ENCODE measurements around the gene RPS6KA3. TPM values are rescaled to one million over a fixed set of nuclear protein-coding genes. Genes with fewer than 3 reads are reported as not detected.
A peak's percentile ranks its signal among the peaks of the same experiment; 100 is the strongest.

The RPS6KA3 gene
- total and polyA plus RNA-seq, 9 of the 15 experiments (the other 6 are each of a cell fraction or from before 2014, with no cell fraction given), result 10.9 to 61.9 (median 37.4) TPM

GRCh38 chrX:20252381-20253231 lies 14.1 kb downstream of the RPS6KA3 start (continued):
- TF ChIP-seq SMARCB1 (IDR thresholded peaks at IDR 0.05; ENCODE audit: insufficient read length, low read depth) (no peak), ZBTB34 (CRISPR knock-in tag; IDR thresholded peaks at IDR 0.05) (no peak), E2F4 (CRISPR knock-in tag; IDR thresholded peaks at IDR 0.05; ENCODE audit: low read depth) (no peak), ZNF785 (CRISPR knock-in tag; IDR thresholded peaks at IDR 0.05) (no peak), SMC3 (conservative IDR thresholded peaks at IDR 0.05; ENCODE audit: insufficient read depth, low read depth, low read length) (peak; percentile 55), ZNF232 (CRISPR knock-in tag; IDR thresholded peaks at IDR 0.05) (0 out of 2 replicates have a peak, but pooled peaks have one; percentile 35), BDP1 (IDR thresholded peaks at IDR 0.05; ENCODE audit: insufficient read depth, insufficient read length) (no peak), CHD4 (IDR thresholded peaks at IDR 0.05; ENCODE audit: insufficient read depth, insufficient replicate concordance, low read depth, low read length, poor library complexity, severe bottlenecking) (no peak), RAD21 (CRISPR knock-in tag; conservative IDR thresholded peaks at IDR 0.05 in 1 of 2, IDR thresholded peaks at IDR 0.05 in 1 of 2) (peak in 1 of 2 experiments; percentile 51; a peak in 2 of 4 replicates), MAFF (IDR thresholded peaks at IDR 0.05; ENCODE audit: low read length) (no peak), ATF4 (CRISPR knock-in tag; IDR thresholded peaks at IDR 0.05) (no peak)
- TF ChIP-seq, protein P1, sequence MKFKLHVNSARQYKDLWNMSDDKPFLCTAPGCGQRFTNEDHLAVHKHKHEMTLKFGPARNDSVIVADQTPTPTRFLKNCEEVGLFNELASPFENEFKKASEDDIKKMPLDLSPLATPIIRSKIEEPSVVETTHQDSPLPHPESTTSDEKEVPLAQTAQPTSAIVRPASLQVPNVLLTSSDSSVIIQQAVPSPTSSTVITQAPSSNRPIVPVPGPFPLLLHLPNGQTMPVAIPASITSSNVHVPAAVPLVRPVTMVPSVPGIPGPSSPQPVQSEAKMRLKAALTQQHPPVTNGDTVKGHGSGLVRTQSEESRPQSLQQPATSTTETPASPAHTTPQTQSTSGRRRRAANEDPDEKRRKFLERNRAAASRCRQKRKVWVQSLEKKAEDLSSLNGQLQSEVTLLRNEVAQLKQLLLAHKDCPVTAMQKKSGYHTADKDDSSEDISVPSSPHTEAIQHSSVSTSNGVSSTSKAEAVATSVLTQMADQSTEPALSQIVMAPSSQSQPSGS (CRISPR knock-in tag; IDR thresholded peaks at IDR 0.05), result no peak
- TF ChIP-seq, protein P2, sequence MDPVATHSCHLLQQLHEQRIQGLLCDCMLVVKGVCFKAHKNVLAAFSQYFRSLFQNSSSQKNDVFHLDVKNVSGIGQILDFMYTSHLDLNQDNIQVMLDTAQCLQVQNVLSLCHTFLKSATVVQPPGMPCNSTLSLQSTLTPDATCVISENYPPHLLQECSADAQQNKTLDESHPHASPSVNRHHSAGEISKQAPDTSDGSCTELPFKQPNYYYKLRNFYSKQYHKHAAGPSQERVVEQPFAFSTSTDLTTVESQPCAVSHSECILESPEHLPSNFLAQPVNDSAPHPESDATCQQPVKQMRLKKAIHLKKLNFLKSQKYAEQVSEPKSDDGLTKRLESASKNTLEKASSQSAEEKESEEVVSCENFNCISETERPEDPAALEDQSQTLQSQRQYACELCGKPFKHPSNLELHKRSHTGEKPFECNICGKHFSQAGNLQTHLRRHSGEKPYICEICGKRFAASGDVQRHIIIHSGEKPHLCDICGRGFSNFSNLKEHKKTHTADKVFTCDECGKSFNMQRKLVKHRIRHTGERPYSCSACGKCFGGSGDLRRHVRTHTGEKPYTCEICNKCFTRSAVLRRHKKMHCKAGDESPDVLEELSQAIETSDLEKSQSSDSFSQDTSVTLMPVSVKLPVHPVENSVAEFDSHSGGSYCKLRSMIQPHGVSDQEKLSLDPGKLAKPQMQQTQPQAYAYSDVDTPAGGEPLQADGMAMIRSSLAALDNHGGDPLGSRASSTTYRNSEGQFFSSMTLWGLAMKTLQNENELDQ (CRISPR knock-in tag; IDR thresholded peaks at IDR 0.05; ENCODE audit: borderline replicate concordance), result no peak
